ENCODE results near the gene DDC.

DDC gene

GRCh38 chr7:50470250-50471163 is 94.7 kb downstream of the DDC start:
- no peak for TF ChIP-seq CTCF (IDR thresholded peaks at IDR 0.05; ENCODE audit: extremely low read depth, missing control alignments)
- DNase-seq (ENCODE audit: low spot score): no peak

GRCh38 chr7:50469181-50469580 is 96.0 kb downstream of the DDC start:
- TF ChIP-seq CTCF (IDR thresholded peaks at IDR 0.05; ENCODE audit: extremely low read depth, missing control alignments): no peak
- DNase-seq (ENCODE audit: low spot score): no peak

- DNase-seq (ENCODE audit: low spot score): peak; percentile 85
- TF ChIP-seq CTCF (IDR thresholded peaks at IDR 0.05; ENCODE audit: extremely low read depth, missing control alignments): peak; percentile 75
Measured at GRCh38 chr7:50467817-50468610, 97.2 kb downstream of the DDC start.

GRCh38 chr7:50466815-50467585 is 98.2 kb downstream of the DDC start:
- no peak for DNase-seq (ENCODE audit: low spot score)
- no peak for TF ChIP-seq CTCF (IDR thresholded peaks at IDR 0.05; ENCODE audit: extremely low read depth, missing control alignments)

GRCh38 chr7:50463035-50463434 is 102.2 kb downstream of the DDC start:
- TF ChIP-seq CTCF (IDR thresholded peaks at IDR 0.05; ENCODE audit: extremely low read depth, missing control alignments): no peak
- DNase-seq (ENCODE audit: low spot score): no peak

- TF ChIP-seq CTCF (IDR thresholded peaks at IDR 0.05; ENCODE audit: extremely low read depth, missing control alignments): no peak
- no peak for DNase-seq (ENCODE audit: low spot score)
Measured at GRCh38 chr7:50462361-50462760, 102.8 kb downstream of the DDC start.
